HEK293 (cell line): Measurements from ENCODE around the gene ERBB4.

Experiments used
- CTCF ChIP-seq: fragments of 450-650 bp; formaldehyde crosslinking; IDR thresholded peaks from 2 replicates; pipeline ENCODE4 v1.5.1; 2016; ENCODE audit warnings: missing biosample characterization, missing genetic modification characterization
- KLF16 ChIP-seq: fragments of 450-650 bp; formaldehyde crosslinking; IDR thresholded peaks from 2 replicates; pipeline ENCODE4 v1.5.1; 2017; ENCODE audit warnings: missing biosample characterization, missing genetic modification characterization
- REST ChIP-seq: fragments of 450-650 bp; formaldehyde crosslinking; IDR thresholded peaks from 2 replicates; pipeline ENCODE4 v1.5.1; 2016; ENCODE audit warnings: missing biosample characterization, missing genetic modification characterization
- ZBTB11 ChIP-seq: fragments of 450-650 bp; formaldehyde crosslinking; conservative IDR thresholded peaks from 2 replicates; pipeline ENCODE4 v1.5.1; 2016; ENCODE audit warnings: low read depth, missing biosample characterization, missing genetic modification characterization
- ZNF391 ChIP-seq: fragments of 450-650 bp; formaldehyde crosslinking; IDR thresholded peaks from 2 replicates; pipeline ENCODE4 v1.5.1; 2016; ENCODE audit warnings: low read depth, missing biosample characterization, missing genetic modification characterization, borderline replicate concordance
- ZNF664 ChIP-seq: fragments of 450-650 bp; formaldehyde crosslinking; IDR thresholded peaks from 2 replicates; pipeline ENCODE4 v1.5.1; 2016; ENCODE audit warnings: missing biosample characterization, missing genetic modification characterization
- ZNF777 ChIP-seq: fragments of 450-650 bp; formaldehyde crosslinking; IDR thresholded peaks from 2 replicates; pipeline ENCODE4 v1.5.1; 2017; ENCODE audit warnings: missing biosample characterization, missing genetic modification characterization, borderline replicate concordance
- ZSCAN16 ChIP-seq: fragments of 450-650 bp; formaldehyde crosslinking; IDR thresholded peaks from 2 replicates; pipeline ENCODE4 v1.5.1; 2016; ENCODE audit warnings: missing biosample characterization, missing genetic modification characterization

GRCh38 chr2:211494085-211494484 is 1044.5 kb downstream of the ERBB4 start:
- TF ChIP-seq ZBTB11 (tag by site-specific recombination) (no peak), ZNF664 (tag by site-specific recombination) (no peak), ZSCAN16 (tag by site-specific recombination) (no peak), KLF16 (tag by site-specific recombination) (no peak), CTCF (no peak), ZNF391 (no peak), ZNF777 (tag by site-specific recombination) (no peak), REST (no peak)
